ENCODE data around the gene ATP2B3. TPM values are rescaled to one million over a fixed set of nuclear protein-coding genes. Genes with fewer than 3 reads are reported as not detected.
"Not testable (repeated sequence)": the region's sequence is repeated elsewhere in the genome, so short reads cannot be mapped to it uniquely, and the experiment has no call there.

Gene ATP2B3
- polyA plus RNA-seq, 1 donor from 2014 or later: not detected

DNA sequence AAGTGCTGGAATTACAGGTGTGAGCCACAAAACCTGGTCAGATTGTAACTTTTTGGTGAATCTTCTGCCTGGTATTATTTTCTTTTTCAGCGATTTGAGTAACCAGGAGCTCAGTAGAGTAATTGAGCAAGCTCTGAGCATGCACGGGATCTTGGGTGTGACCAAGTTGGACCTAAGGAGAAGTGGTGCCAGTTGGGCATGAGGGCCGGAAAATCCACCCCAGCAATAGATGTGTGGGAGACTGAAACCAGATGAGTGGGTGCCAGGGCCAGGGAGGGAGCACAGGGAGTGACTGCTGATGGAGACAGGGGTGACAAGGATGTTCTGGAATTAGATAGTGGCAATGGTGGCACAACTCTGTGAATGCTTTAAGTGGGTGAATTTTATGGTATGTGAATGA lies 85.2 kb downstream of the ATP2B3 start:
- Mint-ChIP-seq H3K4me1 (peaks cover 6 to 12% (median 12%) of the 10 kb centered on the region in 3 donors), H3K36me3 (no peaks in the 10 kb centered on the region), H3K27ac (no peak overlapping the region), H3K4me3 (peak overlapping the region in 1 of 4 donors; percentile 55), H3K27me3 (peaks cover 4% of the 10 kb centered on the region), H3K9me3 (no peaks in the 10 kb centered on the region)

DNA sequence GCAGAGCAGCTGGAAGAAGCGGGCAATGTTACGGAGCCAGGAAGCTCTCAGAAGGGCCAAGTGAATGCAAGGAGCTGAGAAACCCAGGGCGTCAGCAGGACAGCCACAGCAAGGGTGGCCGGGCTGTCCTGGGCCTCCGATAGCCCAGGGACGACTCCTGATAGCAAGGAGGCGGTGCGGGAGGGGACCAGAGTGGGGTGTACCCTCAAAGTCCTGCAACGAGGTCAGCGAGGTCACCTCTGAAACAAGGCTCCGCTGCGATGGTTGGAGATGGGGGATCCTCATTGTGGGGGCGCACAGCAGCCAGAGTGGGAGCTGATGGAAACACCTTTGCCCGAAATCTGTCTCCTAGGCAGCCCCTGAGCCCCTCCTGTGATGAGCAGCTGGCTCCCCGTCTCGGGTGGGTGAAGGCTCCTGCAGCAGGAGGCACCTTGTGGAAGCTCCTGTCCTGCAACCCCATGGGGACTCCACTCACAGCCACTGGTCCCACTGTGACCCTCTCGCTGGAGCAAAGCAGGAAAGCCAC lies 85.8 kb downstream of the ATP2B3 start:
- Mint-ChIP-seq H3K4me1 (peaks cover 6 to 12% (median 8%) of the 10 kb centered on the region in 3 donors), H3K27ac (no peak overlapping the region), H3K27me3 (peaks cover 4% of the 10 kb centered on the region), H3K9me3 (no peaks in the 10 kb centered on the region), H3K4me3 (no peak overlapping the region), H3K36me3 (no peaks in the 10 kb centered on the region)

DNA sequence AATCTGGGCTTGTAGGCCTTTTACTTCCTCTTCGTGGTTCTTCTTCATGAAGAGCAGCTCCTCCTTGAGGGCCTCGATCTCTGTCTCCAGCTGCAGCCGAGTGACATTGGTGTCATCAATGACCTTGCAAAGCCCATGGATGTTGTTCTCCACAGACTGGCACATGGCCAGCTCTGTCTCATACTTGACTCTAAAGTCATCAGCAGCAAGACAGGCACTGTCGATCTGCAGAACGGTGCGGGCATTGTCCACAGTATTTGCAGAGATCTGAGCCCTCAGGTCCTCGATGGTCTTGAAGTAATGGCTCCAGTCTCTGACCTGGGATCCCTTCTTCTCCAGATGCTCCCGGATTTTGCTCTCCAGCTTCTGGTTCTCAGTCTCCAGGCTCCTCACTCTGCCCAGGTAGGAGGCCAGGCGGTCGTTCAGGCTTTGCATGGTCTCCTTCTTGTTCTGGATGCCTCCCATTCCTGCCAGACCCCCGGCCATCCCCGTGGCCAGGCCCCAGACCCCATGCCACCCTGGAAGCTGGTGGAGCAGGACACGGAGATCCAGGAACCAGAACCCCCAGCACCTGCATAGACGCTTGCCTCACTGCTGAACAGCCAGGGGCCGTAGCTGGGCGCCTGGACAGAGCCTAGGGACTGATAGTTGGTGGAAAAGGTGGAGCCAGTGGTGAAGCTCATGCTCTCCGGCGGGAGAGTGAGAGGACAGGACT lies 87.4 kb downstream of the ATP2B3 start:
- H3K27ac Mint-ChIP-seq: peak overlapping the region in 1 of 3 donors; percentile 63
- not testable (repeated sequence) for H3K4me1 Mint-ChIP-seq, H3K27me3 Mint-ChIP-seq, H3K9me3 Mint-ChIP-seq, H3K36me3 Mint-ChIP-seq
- H3K4me3 Mint-ChIP-seq: peak overlapping the region in 1 of 4 donors; percentile 11

DNA sequence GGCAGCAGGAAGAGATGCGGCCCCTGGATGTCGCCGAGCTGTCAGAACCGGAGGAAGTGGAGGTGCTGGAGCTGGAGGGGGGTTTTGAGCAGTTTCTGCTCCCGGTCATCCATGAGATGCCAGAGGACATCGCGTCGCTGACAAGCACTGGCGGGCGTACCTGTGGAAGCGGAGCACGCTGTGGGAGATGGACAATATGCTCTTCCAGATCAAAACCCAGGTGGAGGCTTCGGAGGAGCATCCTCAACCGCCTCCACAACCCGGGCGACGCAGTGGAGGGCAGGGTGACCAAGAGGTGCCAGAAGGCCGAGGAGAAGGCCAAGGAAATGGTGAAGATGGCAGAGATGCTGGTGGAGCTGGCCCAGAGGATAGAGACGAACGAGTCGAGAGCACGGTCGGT lies 89.1 kb downstream of the ATP2B3 start:
- no peak overlapping the region for H3K27ac Mint-ChIP-seq
- peaks cover 1 to 3% (median 2%) of the 10 kb centered on the region in 3 donors for H3K4me1 Mint-ChIP-seq
- no peaks in the 10 kb centered on the region for H3K9me3 Mint-ChIP-seq
- H3K27me3 Mint-ChIP-seq: peaks cover 7% of the 10 kb centered on the region
- H3K4me3 Mint-ChIP-seq: no peak overlapping the region
- H3K36me3 Mint-ChIP-seq: no peaks in the 10 kb centered on the region

DNA sequence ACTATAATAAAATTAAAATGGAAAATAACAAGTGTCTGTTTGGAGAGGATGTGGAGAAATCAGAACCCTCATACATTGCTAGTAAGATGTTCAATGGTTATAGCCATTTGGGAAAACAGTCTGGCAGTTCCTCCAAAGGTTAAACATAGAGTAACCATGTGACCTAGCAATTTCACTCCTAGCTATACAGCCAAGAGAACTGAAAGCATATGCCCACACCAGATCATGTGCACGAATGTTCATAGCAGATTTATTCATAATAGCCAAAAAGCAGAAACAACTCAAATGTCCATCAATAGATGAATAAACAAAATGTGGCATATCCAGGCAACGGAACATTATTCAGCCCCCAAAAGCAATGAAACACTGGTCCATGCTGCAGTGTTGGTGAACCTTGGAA lies 90.9 kb downstream of the ATP2B3 start:
- no peak overlapping the region for H3K4me3 Mint-ChIP-seq
- no peaks in the 10 kb centered on the region for H3K36me3 Mint-ChIP-seq
- peaks cover 0 to 3% (median 2%) of the 10 kb centered on the region in 3 donors for H3K4me1 Mint-ChIP-seq
- H3K9me3 Mint-ChIP-seq: no peaks in the 10 kb centered on the region
- peaks cover 11% of the 10 kb centered on the region for H3K27me3 Mint-ChIP-seq
- no peak overlapping the region for H3K27ac Mint-ChIP-seq

DNA sequence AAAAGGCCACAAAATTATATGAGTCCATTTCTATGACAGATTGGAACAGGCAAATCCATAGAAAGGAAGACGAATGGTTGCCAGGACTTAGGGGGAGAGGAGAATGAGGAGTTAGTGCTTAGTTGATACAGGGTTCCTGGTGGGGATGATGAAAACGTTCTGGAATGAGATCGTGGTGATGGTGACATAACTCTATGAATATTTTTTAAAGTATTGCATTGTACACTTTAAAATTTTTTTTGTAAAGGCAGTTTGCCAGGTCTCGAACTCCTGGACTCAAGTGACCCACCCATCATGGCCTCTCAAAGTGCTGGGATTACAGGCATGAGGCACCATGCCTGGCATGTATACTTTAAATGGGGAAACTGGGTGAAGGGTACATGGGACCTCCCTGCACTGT lies 91.4 kb downstream of the ATP2B3 start:
- no peaks in the 10 kb centered on the region for H3K36me3 Mint-ChIP-seq
- peaks cover 2 to 4% (median 2%) of the 10 kb centered on the region in 3 donors for H3K4me1 Mint-ChIP-seq
- no peak overlapping the region for H3K27ac Mint-ChIP-seq
- no peak overlapping the region for H3K4me3 Mint-ChIP-seq
- peaks cover 16% of the 10 kb centered on the region for H3K27me3 Mint-ChIP-seq
- H3K9me3 Mint-ChIP-seq: peaks cover 0 to 4% (median 2%) of the 10 kb centered on the region in 3 donors

DNA sequence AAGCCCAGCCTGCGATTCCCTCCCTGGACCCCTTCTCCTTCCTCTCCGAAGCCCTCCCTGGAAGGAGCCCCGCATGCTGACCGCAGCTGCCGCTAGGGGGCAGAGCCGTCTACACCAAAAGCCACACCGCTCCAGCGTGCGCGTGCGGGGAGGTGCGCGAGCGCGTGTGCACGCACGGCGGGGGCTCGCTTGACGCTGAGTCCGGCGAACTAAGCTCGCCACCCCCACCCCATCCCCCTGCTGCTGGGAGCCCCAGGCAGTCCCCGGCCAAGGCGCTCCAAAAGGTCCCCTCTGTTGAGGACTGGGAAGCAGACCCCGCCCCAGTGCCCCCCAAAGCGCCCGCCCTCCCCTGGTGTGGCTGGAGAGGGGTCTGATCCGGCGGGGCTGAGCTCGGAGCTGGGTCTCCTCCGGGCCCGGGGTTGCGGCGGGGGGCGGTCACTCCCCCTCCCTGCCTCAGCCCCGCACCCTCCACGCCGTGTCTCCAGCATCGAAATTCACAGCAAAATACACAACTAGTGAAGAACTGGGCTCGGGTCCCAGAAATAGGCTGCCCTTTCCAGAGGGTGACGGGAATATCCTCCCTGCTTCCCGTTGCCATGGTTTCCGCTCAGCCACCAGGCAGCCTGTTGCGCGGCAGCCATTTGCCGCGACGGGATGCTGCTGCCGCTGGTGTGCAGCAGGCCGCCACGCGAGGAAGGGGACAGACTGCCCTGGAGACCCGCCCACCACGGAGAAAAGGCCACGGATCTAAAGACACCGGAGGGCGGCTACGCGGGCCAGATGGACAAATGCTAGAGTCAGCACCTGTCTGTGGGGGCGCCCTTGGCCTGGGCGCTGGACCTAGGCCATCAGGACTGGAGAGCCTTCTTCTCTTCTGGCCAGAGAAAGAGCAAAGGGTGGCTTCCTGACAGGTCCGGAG lies 92.7 kb downstream of the ATP2B3 start:
- peaks cover 26% of the 10 kb centered on the region for H3K27me3 Mint-ChIP-seq
- H3K9me3 Mint-ChIP-seq: peaks cover 0 to 10% (median 2%) of the 10 kb centered on the region in 3 donors
- peak overlapping the region in 1 of 3 donors; percentile 62 for H3K27ac Mint-ChIP-seq
- H3K4me3 Mint-ChIP-seq: peak overlapping the region; percentile 52 to 85 (median 74)
- H3K4me1 Mint-ChIP-seq: peaks cover 2 to 4% (median 2%) of the 10 kb centered on the region in 3 donors
- no peaks in the 10 kb centered on the region for H3K36me3 Mint-ChIP-seq

DNA sequence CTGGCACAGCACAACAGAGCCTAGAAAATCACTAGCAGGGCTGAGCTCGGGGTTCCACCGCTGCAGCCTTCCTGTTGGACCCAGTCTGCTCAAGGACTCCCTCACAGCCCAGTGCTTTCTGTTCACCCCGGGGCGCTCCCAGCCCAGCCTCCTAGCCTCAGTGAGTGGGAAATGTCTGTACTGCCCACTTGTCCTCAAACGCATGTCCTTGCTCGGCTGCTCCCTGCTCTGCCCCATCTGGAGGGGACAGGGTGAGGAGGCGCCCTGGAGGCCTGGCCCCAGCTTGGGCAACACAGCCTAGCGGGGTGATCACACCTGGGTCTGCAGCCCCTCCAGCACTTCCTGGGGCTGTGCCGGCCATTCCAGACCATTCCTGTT lies 93.4 kb downstream of the ATP2B3 start:
- peaks cover 26% of the 10 kb centered on the region for H3K27me3 Mint-ChIP-seq
- H3K27ac Mint-ChIP-seq: no peak overlapping the region
- peaks cover 2 to 4% (median 2%) of the 10 kb centered on the region in 3 donors for H3K4me1 Mint-ChIP-seq
- peak overlapping the region; percentile 6 to 78 (median 62) for H3K4me3 Mint-ChIP-seq
- no peaks in the 10 kb centered on the region for H3K36me3 Mint-ChIP-seq
- peaks cover 0 to 10% (median 2%) of the 10 kb centered on the region in 3 donors for H3K9me3 Mint-ChIP-seq

DNA sequence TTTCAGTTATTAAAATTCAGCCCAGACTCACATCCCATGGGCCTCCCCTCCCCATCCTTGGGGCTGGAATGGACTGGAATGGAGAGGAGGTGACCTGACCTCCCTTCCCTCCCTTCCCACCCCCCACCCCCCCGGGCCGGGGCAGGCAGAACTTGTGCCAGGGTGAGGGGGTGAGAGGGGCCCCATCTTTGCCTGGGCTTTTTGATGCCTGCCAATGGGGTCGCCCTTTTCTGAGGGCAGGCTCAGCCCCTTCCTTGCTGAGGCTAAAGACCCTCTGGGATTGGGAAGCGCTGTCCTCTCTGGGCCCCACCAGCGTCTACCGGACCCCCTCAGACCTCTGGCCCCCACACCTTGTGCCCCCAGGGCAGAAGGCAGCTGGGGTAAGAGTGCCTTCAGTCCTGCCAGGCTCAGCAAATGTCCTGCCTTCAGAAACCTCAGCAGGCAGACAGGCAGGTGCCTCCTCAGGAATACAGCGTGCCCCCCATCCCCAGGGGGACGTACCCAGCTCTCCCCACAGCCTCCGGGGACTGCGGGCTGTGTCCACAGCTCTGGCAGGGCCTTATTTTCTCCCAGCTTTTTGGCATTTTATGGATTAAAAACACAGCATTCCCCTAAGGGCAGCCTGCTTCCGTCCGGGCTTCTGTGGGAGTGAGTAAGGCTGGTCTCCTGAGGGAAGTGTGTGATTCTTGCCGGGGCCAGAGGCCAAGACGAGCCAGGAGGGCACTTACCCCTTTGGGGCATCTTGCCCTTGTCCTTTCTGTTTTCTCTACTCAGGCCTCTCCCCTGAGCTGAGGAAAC lies 94.1 kb downstream of the ATP2B3 start:
- peak overlapping the region in 3 of 4 donors; percentile 12 to 85 (median 38) for H3K4me3 Mint-ChIP-seq
- peaks cover 0 to 10% (median 2%) of the 10 kb centered on the region in 3 donors for H3K9me3 Mint-ChIP-seq
- H3K4me1 Mint-ChIP-seq: peaks cover 2 to 4% (median 2%) of the 10 kb centered on the region in 3 donors
- no peaks in the 10 kb centered on the region for H3K36me3 Mint-ChIP-seq
- peaks cover 29% of the 10 kb centered on the region for H3K27me3 Mint-ChIP-seq
- H3K27ac Mint-ChIP-seq: peak overlapping the region in 1 of 3 donors; percentile 67

DNA sequence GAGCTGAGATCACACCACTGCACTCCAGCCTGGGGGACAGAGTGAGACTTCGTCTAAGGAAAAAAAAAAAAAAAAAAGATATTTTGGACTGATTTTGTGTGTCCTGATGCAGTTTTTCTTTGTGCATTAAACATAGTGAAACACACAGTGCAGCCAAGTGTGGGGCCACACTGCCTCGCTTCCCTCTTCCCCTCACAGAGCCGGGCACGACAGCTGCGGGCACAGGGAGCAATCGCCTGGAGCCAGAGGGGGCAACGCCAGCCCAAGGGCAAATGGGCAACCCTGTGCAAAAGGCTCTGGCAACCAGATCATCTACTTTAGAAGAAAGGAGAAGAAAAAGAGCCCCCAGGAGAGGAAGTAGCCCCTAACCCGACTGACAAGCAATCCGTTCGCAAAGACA lies 95.0 kb downstream of the ATP2B3 start:
- H3K27ac Mint-ChIP-seq: no peak overlapping the region
- H3K4me1 Mint-ChIP-seq: peaks cover 2 to 4% (median 2%) of the 10 kb centered on the region in 3 donors
- H3K36me3 Mint-ChIP-seq: no peaks in the 10 kb centered on the region
- H3K27me3 Mint-ChIP-seq: peaks cover 29% of the 10 kb centered on the region
- peak overlapping the region in 1 of 4 donors; percentile 38 for H3K4me3 Mint-ChIP-seq
- H3K9me3 Mint-ChIP-seq: peaks cover 0 to 10% (median 2%) of the 10 kb centered on the region in 3 donors

DNA sequence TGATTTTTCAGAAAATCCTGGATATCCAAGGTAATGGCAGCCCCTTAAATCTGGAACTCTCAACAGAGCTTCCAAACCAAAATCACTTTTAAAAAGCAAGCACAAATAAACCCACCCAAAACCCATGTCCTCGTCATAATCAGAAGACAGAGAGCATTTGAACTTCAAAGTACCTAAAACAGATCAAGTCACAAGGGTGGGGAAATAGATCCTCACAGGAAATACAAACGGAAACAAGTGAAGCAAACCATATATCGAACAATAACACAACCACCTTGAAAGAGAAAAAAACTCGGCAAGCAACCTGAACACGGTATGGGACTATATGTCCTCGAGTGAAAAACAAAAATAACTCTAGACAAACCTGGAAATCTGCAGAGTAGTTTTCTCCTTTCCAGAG lies 97.4 kb downstream of the ATP2B3 start:
- H3K9me3 Mint-ChIP-seq: peaks cover 0 to 10% (median 2%) of the 10 kb centered on the region in 3 donors
- H3K27ac Mint-ChIP-seq: peak overlapping the region in 1 of 3 donors; percentile 21
- peaks cover 0 to 4% (median 2%) of the 10 kb centered on the region in 3 donors for H3K4me1 Mint-ChIP-seq
- peaks cover 34% of the 10 kb centered on the region for H3K27me3 Mint-ChIP-seq
- peak overlapping the region in 1 of 4 donors; percentile 43 for H3K4me3 Mint-ChIP-seq
- H3K36me3 Mint-ChIP-seq: no peaks in the 10 kb centered on the region

DNA sequence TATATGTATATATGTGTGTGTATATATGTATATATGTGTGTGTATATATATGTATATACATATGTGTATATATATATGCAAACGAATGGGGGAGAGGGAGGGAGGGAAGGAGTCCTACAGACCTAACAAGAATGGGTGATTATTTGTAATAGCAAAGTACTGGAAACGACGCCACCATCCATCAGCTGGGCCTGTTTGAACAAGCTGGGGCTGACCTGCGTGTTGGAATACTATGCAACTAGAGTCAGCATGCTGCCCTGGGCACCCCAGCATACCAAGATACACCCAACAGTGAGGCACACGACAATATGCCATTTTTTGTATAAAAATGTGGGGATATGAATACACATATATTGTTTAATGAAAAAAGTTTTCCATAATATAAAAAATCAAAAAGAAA lies 103.1 kb downstream of the ATP2B3 start:
- Mint-ChIP-seq H3K27ac (peak overlapping the region in 1 of 3 donors; percentile 73), H3K4me3 (no peak overlapping the region), H3K9me3 (no peaks in the 10 kb centered on the region), H3K36me3 (no peaks in the 10 kb centered on the region), H3K4me1 (no peaks in the 10 kb centered on the region), H3K27me3 (peaks cover 29% of the 10 kb centered on the region)

DNA sequence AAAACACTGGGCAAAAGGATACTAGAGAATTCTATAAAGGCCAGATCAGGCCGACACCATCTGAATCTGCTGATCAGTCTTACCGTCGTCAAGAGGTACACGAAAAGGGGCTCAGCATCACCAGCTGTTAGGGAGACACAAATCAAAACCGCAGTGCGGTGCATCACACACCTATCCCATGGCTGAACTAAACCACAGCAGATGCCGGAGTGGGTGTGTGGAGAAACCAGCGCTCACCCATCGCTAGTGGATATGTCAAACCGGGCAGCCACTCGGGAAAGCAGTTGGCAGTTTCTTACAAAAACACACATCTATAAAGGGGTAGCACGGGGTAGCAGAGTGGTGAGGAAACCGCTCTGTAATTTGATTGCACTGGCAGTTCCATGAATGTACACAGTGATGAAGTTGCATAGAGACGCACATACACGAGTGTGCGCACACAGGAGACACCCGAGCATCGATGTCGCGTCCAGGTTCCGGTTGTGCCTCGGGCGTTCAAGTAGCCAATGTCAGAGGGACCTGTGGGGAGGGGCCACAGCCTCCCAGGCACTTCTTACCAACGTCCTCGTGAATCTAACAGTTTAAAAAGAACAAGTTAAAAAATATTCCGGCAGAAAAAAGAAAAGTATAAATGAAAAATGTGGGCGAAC lies 104.6 kb downstream of the ATP2B3 start:
- Mint-ChIP-seq H3K27ac (peak overlapping the region in 1 of 3 donors; percentile 13), H3K36me3 (no peaks in the 10 kb centered on the region), H3K9me3 (no peaks in the 10 kb centered on the region), H3K4me1 (no peaks in the 10 kb centered on the region), H3K27me3 (peaks cover 24% of the 10 kb centered on the region), H3K4me3 (no peak overlapping the region)
